ENCODE data around the gene ARHGDIG. TPM values are rescaled to one million over a fixed set of nuclear protein-coding genes. Genes with fewer than 3 reads are reported as not detected.
"Not testable (repeated sequence)": the region's sequence is repeated elsewhere in the genome, so short reads cannot be mapped to it uniquely, and the experiment has no call there.

ARHGDIG gene
- total and polyA plus RNA-seq, 7 experiments from 2014 or later: 1.2 to 2.1 (median 1.4) TPM; not detected in 4

GRCh38 chr16:254461-254860, 25.9 kb upstream of the ARHGDIG start:
- peaks cover 9 to 20% of the 10 kb centered on the region in 2 donors for H3K4me1 ChIP-seq (ENCODE audit: control insufficient read depth in 2 of 2, insufficient read depth in 2 of 2, low read length in 2 of 2)
- no peak overlapping the region for H3K27ac ChIP-seq (ENCODE audit: low read depth, low read length)
- H3K9me3 ChIP-seq (ENCODE audit: control insufficient read depth in 2 of 3, low read length in 3 of 3): no peaks in the 10 kb centered on the region
- peak overlapping the region in 6 of 9 donors; percentile 51 to 91 (median 82) for H3K27ac Mint-ChIP-seq
- no peak for ATAC-seq
- peaks cover 4 to 31% (median 17%) of the 10 kb centered on the region in 5 donors for H3K36me3 Mint-ChIP-seq
- H3K27me3 ChIP-seq (ENCODE audit: control insufficient read depth in 2 of 2, insufficient read depth in 2 of 2, low read length in 2 of 2): no peaks in the 10 kb centered on the region
- H3K4me3 Mint-ChIP-seq: peak overlapping the region in 6 of 10 donors; percentile 23 to 91 (median 66)
- POLR2A ChIA-PET: interaction anchor here (1.0 kb wide), 1 partner anchor 19 kb away, joined by 3 read pairs; no protein-coding TSS in a partner anchor
- H3K27me3 Mint-ChIP-seq: no peaks in the 10 kb centered on the region
- CTCF ChIA-PET: no interaction called here
- no peaks in the 10 kb centered on the region for H3K9me3 Mint-ChIP-seq
- no peak for DNase-seq
- H3K4me1 Mint-ChIP-seq: peaks cover 12 to 44% (median 29%) of the 10 kb centered on the region in 7 donors
- intact Hi-C loops (cut with micrococcal nuclease): no loop called here
- peaks cover 0 to 29% (median 0%) of the 10 kb centered on the region in 3 experiments for H3K36me3 ChIP-seq (ENCODE audit: control insufficient read depth in 2 of 3, insufficient read depth in 3 of 3, low read length in 3 of 3)
- H3K4me3 ChIP-seq (ENCODE audit: low read length): no peak overlapping the region

GRCh38 chr16:255183-255582, 25.2 kb upstream of the ARHGDIG start:
- intact Hi-C loops (cut with micrococcal nuclease): no loop called here
- CTCF ChIA-PET: no interaction called here
- Mint-ChIP-seq H3K27me3 (no peaks in the 10 kb centered on the region), H3K36me3 (peaks cover 4 to 31% (median 17%) of the 10 kb centered on the region in 5 donors), H3K27ac (peak overlapping the region in 3 of 9 donors; percentile 12 to 55 (median 40)), H3K9me3 (no peaks in the 10 kb centered on the region), H3K4me1 (peaks cover 12 to 44% (median 29%) of the 10 kb centered on the region in 7 donors), H3K4me3 (peak overlapping the region in 1 of 10 donors; percentile 45)
- Histone ChIP-seq H3K4me1 (ENCODE audit: control insufficient read depth in 2 of 2, insufficient read depth in 2 of 2, low read length in 2 of 2) (peaks cover 9 to 20% of the 10 kb centered on the region in 2 donors), H3K27me3 (ENCODE audit: control insufficient read depth in 2 of 2, insufficient read depth in 2 of 2, low read length in 2 of 2) (no peaks in the 10 kb centered on the region), H3K27ac (ENCODE audit: low read depth, low read length) (no peak overlapping the region), H3K4me3 (ENCODE audit: low read length) (no peak overlapping the region), H3K9me3 (ENCODE audit: control insufficient read depth in 2 of 3, low read length in 3 of 3) (no peaks in the 10 kb centered on the region), H3K36me3 (ENCODE audit: control insufficient read depth in 2 of 3, insufficient read depth in 3 of 3, low read length in 3 of 3) (peaks cover 0 to 32% (median 0%) of the 10 kb centered on the region in 3 experiments)
- DNase-seq (no peak), ATAC-seq (no peak)
- POLR2A ChIA-PET: interaction anchor here (1.0 kb wide), 1 partner anchor 20 kb away, joined by 3 read pairs; no protein-coding TSS in a partner anchor

- H3K27me3 ChIP-seq (ENCODE audit: control insufficient read depth in 2 of 2, insufficient read depth in 2 of 2, low read length in 2 of 2); ATAC-seq; H3K27ac ChIP-seq (ENCODE audit: low read depth, low read length); H3K27me3 Mint-ChIP-seq; H3K9me3 ChIP-seq (ENCODE audit: control insufficient read depth in 2 of 3, low read length in 3 of 3); H3K4me3 Mint-ChIP-seq; H3K27ac Mint-ChIP-seq; CTCF ChIA-PET; intact Hi-C loops (cut with micrococcal nuclease); DNase-seq; POLR2A ChIA-PET; H3K9me3 Mint-ChIP-seq; H3K4me3 ChIP-seq (ENCODE audit: low read length): not testable (repeated sequence)
- peaks cover 6 to 32% (median 12%) of the 10 kb centered on the region in 5 donors for H3K36me3 Mint-ChIP-seq
- H3K4me1 Mint-ChIP-seq: peaks cover 4 to 31% (median 20%) of the 10 kb centered on the region in 7 donors
- H3K36me3 ChIP-seq (ENCODE audit: control insufficient read depth in 2 of 3, insufficient read depth in 3 of 3, low read length in 3 of 3): peaks cover 0 to 52% (median 0%) of the 10 kb centered on the region in 3 experiments
- peaks cover 9 to 13% of the 10 kb centered on the region in 2 donors for H3K4me1 ChIP-seq (ENCODE audit: control insufficient read depth in 2 of 2, insufficient read depth in 2 of 2, low read length in 2 of 2)
Observed at GRCh38 chr16:258091-258490, 22.3 kb upstream of the ARHGDIG start.

- no peak for DNase-seq
- peaks cover 0 to 64% (median 0%) of the 10 kb centered on the region in 3 experiments for H3K36me3 ChIP-seq (ENCODE audit: control insufficient read depth in 2 of 3, insufficient read depth in 3 of 3, low read length in 3 of 3)
- H3K4me1 Mint-ChIP-seq: peaks cover 2 to 21% (median 11%) of the 10 kb centered on the region in 7 donors
- H3K27me3 ChIP-seq (ENCODE audit: control insufficient read depth in 2 of 2, insufficient read depth in 2 of 2, low read length in 2 of 2): no peaks in the 10 kb centered on the region
- H3K4me3 Mint-ChIP-seq: no peak overlapping the region
- peaks cover 6 to 30% (median 12%) of the 10 kb centered on the region in 5 donors for H3K36me3 Mint-ChIP-seq
- ChIA-PET CTCF (no interaction called here), POLR2A (no interaction called here)
- no peak overlapping the region for H3K27ac Mint-ChIP-seq
- no peak overlapping the region for H3K4me3 ChIP-seq (ENCODE audit: low read length)
- intact Hi-C loops (cut with micrococcal nuclease): no loop called here
- H3K9me3 ChIP-seq (ENCODE audit: control insufficient read depth in 2 of 3, low read length in 3 of 3): no peaks in the 10 kb centered on the region
- peaks cover under 1 to 3% of the 10 kb centered on the region in 2 donors for H3K4me1 ChIP-seq (ENCODE audit: control insufficient read depth in 2 of 2, insufficient read depth in 2 of 2, low read length in 2 of 2)
- no peak for ATAC-seq
- H3K27ac ChIP-seq (ENCODE audit: low read depth, low read length): no peak overlapping the region
- no peaks in the 10 kb centered on the region for H3K27me3 Mint-ChIP-seq
- no peaks in the 10 kb centered on the region for H3K9me3 Mint-ChIP-seq
Observed at GRCh38 chr16:259226-259625, 21.2 kb upstream of the ARHGDIG start.

GRCh38 chr16:259814-260253, 20.6 kb upstream of the ARHGDIG start:
- peaks cover 0 to 66% (median 0%) of the 10 kb centered on the region in 3 experiments for H3K36me3 ChIP-seq (ENCODE audit: control insufficient read depth in 2 of 3, insufficient read depth in 3 of 3, low read length in 3 of 3)
- H3K27me3 Mint-ChIP-seq: no peaks in the 10 kb centered on the region
- no peaks in the 10 kb centered on the region for H3K4me1 ChIP-seq (ENCODE audit: control insufficient read depth in 2 of 2, insufficient read depth in 2 of 2, low read length in 2 of 2)
- H3K4me1 Mint-ChIP-seq: peaks cover 0 to 16% (median 10%) of the 10 kb centered on the region in 7 donors
- ATAC-seq: no peak
- ChIA-PET CTCF (no interaction called here), POLR2A (no interaction called here)
- intact Hi-C loops (cut with micrococcal nuclease): no loop called here
- peaks cover 6 to 26% (median 12%) of the 10 kb centered on the region in 5 donors for H3K36me3 Mint-ChIP-seq
- H3K27ac ChIP-seq (ENCODE audit: low read depth, low read length): no peak overlapping the region
- no peak overlapping the region for H3K4me3 ChIP-seq (ENCODE audit: low read length)
- no peak overlapping the region for H3K27ac Mint-ChIP-seq
- H3K9me3 Mint-ChIP-seq: no peaks in the 10 kb centered on the region
- H3K27me3 ChIP-seq (ENCODE audit: control insufficient read depth in 2 of 2, insufficient read depth in 2 of 2, low read length in 2 of 2): no peaks in the 10 kb centered on the region
- no peak overlapping the region for H3K4me3 Mint-ChIP-seq
- no peaks in the 10 kb centered on the region for H3K9me3 ChIP-seq (ENCODE audit: control insufficient read depth in 2 of 3, low read length in 3 of 3)
- DNase-seq: no peak

GRCh38 chr16:260326-260725, 20.1 kb upstream of the ARHGDIG start:
- Histone ChIP-seq H3K27ac (ENCODE audit: low read depth, low read length) (no peak overlapping the region), H3K9me3 (ENCODE audit: control insufficient read depth in 2 of 3, low read length in 3 of 3) (no peaks in the 10 kb centered on the region), H3K4me1 (ENCODE audit: control insufficient read depth in 2 of 2, insufficient read depth in 2 of 2, low read length in 2 of 2) (no peaks in the 10 kb centered on the region), H3K4me3 (ENCODE audit: low read length) (no peak overlapping the region), H3K36me3 (ENCODE audit: control insufficient read depth in 2 of 3, insufficient read depth in 3 of 3, low read length in 3 of 3) (peaks cover 0 to 68% (median 0%) of the 10 kb centered on the region in 3 experiments), H3K27me3 (ENCODE audit: control insufficient read depth in 2 of 2, insufficient read depth in 2 of 2, low read length in 2 of 2) (no peaks in the 10 kb centered on the region)
- ATAC-seq: no peak
- no peak overlapping the region for H3K27ac Mint-ChIP-seq
- H3K9me3 Mint-ChIP-seq: no peaks in the 10 kb centered on the region
- peaks cover 0 to 11% (median 7%) of the 10 kb centered on the region in 7 donors for H3K4me1 Mint-ChIP-seq
- no peak overlapping the region for H3K4me3 Mint-ChIP-seq
- peaks cover 4 to 22% (median 12%) of the 10 kb centered on the region in 5 donors for H3K36me3 Mint-ChIP-seq
- no peak for DNase-seq
- CTCF ChIA-PET: no interaction called here
- POLR2A ChIA-PET: no interaction called here
- no peaks in the 10 kb centered on the region for H3K27me3 Mint-ChIP-seq
- intact Hi-C loops (cut with micrococcal nuclease): no loop called here
